CD4-positive, alpha-beta T cell (primary cell): ENCODE measurements around the gene TRPV6. TPM values are rescaled to one million over a fixed set of nuclear protein-coding genes. Genes with fewer than 3 reads are reported as not detected.

Experiments used
- ATAC-seq: fragments of 200-7000 bp; cut with Tn5 transposase; one replicate; pipeline ENCODE4 v1.10.0; 2022; ENCODE audit warnings: mild to moderate bottlenecking; ENCODE audit not compliant: poor library complexity
- CTCF ChIA-PET: fragments of 350-600 bp; sonication (Branson Sonifier 250); formaldehyde crosslinking; loops from one replicate; lab custom pipeline; 2021; ENCODE audit warnings: antibody characterized with exemption, inconsistent platforms; lab: Charles Lee
- POLR2A ChIA-PET: fragments of 350-600 bp; sonication (Branson Sonifier 250); formaldehyde crosslinking; loops from one replicate; lab custom pipeline; 2021; ENCODE audit warnings: antibody characterized with exemption, inconsistent platforms; lab: Charles Lee
- DNase-seq, 14 experiments: peaks; one replicate each; pipeline ENCODE4 v3.0.0-alpha.2; 2013 to 2020; ENCODE audit warnings: mixed read lengths in 2 of 14
- H3K27ac ChIP-seq, 2 donors: one replicate each; pipeline versions ENCODE4 v1.5.1 to v1.7.0; 2013; ENCODE audit warnings: low read length in 2 of 2, low read depth in 1 of 2, mild to moderate bottlenecking in 1 of 2
- H3K27me3 ChIP-seq, 2 experiments: 1 replicate in 1 of 2; 2 replicates in 1 of 2; pipeline versions ENCODE4 v1.6.1 to v1.7.0; 2013; ENCODE audit warnings: low read length in 2 of 2, control low read depth in 1 of 2, mild to moderate bottlenecking in 1 of 2, moderate library complexity in 1 of 2; ENCODE audit not compliant: insufficient read depth in 2 of 2, control insufficient read depth in 1 of 2
- H3K36me3 ChIP-seq: one replicate; pipeline ENCODE4 v1.6.1; 2013; ENCODE audit warnings: low read length, control low read depth; ENCODE audit not compliant: insufficient read depth
- H3K4me1 ChIP-seq: one replicate; pipeline ENCODE4 v1.6.1; 2013; ENCODE audit warnings: low read length, control low read depth; ENCODE audit not compliant: insufficient read depth
- H3K4me3 ChIP-seq: one replicate; pipeline ENCODE4 v1.5.1; 2013; ENCODE audit warnings: mild to moderate bottlenecking, low read length, moderate library complexity
- H3K9me3 ChIP-seq, 2 experiments: 1 replicate in 1 of 2; 2 replicates in 1 of 2; pipeline versions ENCODE4 v1.6.1 to v1.7.0; 2013; ENCODE audit warnings: low read length in 2 of 2, mild to moderate bottlenecking in 2 of 2, control low read depth in 1 of 2, moderate library complexity in 1 of 2; ENCODE audit not compliant: control insufficient read depth in 1 of 2, insufficient read depth in 1 of 2
- H3K27ac Mint-ChIP-seq: one replicate; pipeline ENCODE4 v1.8.0; 2020; ENCODE audit warnings: mixed read lengths
- H3K27me3 Mint-ChIP-seq: one replicate; pipeline ENCODE4 v1.8.0; 2021; ENCODE audit warnings: mixed read lengths
- H3K36me3 Mint-ChIP-seq: one replicate; pipeline ENCODE4 v1.8.0; 2021; ENCODE audit warnings: low read depth, mixed read lengths
- H3K4me1 Mint-ChIP-seq: one replicate; pipeline ENCODE4 v1.8.0; 2021; ENCODE audit warnings: low read depth, mixed read lengths
- H3K4me3 Mint-ChIP-seq: one replicate; pipeline ENCODE4 v1.8.0; 2020; ENCODE audit warnings: mild to moderate bottlenecking, mixed read lengths
- H3K9me3 Mint-ChIP-seq: one replicate; pipeline ENCODE4 v1.8.0; 2020; ENCODE audit warnings: mixed read lengths
- intact Hi-C, 2 experiments: fragments of 100-400 bp; cut with DNase I in 1 of 2; cut with micrococcal nuclease in 1 of 2; formaldehyde crosslinking; loops; one replicate each; pipeline versions ENCODE4 v1.15.1 to v1.9.0; 2023 to 2025; cut with DNase I, micrococcal nuclease
- total RNA-seq, 174 experiments: library from RNA in 2 of 174; stranded (reverse) in 2 of 174; gene quantifications; one replicate each; pipeline ENCODE4 v1.2.3 and lab custom pipeline; 2021 to 2026
- TF ChIP-seq, protein P1 (sequence below): fragments of 200-600 bp; IDR thresholded peaks from one replicate; pipeline ENCODE4 v1.8.0; 2022; ENCODE audit warnings: antibody characterized with exemption, mild to moderate bottlenecking

Gene TRPV6
- total RNA-seq, 2 experiments from 2014 or later = not detected

DNA sequence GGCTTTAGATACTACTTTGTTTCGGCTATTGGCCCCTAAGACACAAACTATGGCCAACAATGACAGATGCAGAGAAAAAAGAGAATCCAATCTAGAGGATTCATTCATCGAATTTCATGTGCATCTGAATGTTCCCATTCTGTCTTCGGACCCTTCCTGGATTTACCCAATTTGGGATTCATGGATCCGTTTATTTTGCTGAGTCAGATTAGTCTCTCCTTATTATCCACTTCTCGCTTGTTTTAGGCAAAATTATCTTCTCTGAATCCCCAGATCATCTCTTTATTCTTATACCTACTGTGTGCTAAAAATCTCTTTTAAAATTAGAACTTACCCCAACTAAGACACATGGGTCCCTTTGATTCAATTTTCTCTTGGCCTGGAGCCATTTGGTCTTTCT, 6.5 kb downstream of the TRPV6 start:
- Mint-ChIP-seq H3K4me1 (no peaks in the 10 kb centered on the region), H3K27ac (no peak overlapping the region), H3K27me3 (peaks cover 5% of the 10 kb centered on the region)

DNA sequence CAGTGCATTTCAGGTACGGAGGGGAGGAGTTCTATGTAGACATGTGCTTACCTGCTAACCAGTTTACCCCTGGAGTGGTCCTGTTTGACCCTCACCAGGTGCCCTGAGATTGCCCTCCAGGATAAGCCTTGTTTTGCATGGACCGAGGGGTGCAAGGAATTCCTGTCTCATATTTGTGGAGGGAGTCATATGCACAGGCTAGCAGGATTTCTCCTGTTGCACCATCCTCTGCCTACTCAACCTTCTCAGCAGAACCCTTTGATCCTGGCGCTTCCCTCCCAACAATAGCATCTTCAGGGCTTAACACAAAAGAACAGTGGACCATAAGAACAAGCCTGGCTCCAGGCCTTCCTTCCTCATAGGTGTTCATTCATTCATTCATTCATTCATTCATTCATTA, 7.2 kb downstream of the TRPV6 start:
- peaks cover 5% of the 10 kb centered on the region for H3K27me3 Mint-ChIP-seq
- no peaks in the 10 kb centered on the region for H3K36me3 ChIP-seq
- no peaks in the 10 kb centered on the region for H3K4me1 Mint-ChIP-seq
- no peaks in the 10 kb centered on the region for H3K9me3 Mint-ChIP-seq
- POLR2A ChIA-PET = no interaction called here
- intact Hi-C loops = no loop called here
- peaks cover 0 to 2% of the 10 kb centered on the region in 2 experiments for H3K9me3 ChIP-seq
- no peak overlapping the region for H3K4me3 ChIP-seq
- CTCF ChIA-PET = no interaction called here
- no peaks in the 10 kb centered on the region for H3K36me3 Mint-ChIP-seq
- no peak overlapping the region for H3K27ac ChIP-seq
- no peak overlapping the region for H3K4me3 Mint-ChIP-seq
- TF ChIP-seq, protein P1, sequence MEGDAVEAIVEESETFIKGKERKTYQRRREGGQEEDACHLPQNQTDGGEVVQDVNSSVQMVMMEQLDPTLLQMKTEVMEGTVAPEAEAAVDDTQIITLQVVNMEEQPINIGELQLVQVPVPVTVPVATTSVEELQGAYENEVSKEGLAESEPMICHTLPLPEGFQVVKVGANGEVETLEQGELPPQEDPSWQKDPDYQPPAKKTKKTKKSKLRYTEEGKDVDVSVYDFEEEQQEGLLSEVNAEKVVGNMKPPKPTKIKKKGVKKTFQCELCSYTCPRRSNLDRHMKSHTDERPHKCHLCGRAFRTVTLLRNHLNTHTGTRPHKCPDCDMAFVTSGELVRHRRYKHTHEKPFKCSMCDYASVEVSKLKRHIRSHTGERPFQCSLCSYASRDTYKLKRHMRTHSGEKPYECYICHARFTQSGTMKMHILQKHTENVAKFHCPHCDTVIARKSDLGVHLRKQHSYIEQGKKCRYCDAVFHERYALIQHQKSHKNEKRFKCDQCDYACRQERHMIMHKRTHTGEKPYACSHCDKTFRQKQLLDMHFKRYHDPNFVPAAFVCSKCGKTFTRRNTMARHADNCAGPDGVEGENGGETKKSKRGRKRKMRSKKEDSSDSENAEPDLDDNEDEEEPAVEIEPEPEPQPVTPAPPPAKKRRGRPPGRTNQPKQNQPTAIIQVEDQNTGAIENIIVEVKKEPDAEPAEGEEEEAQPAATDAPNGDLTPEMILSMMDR = no peak
- ATAC-seq = no peak
- H3K4me1 ChIP-seq = no peaks in the 10 kb centered on the region
- H3K27ac Mint-ChIP-seq = no peak overlapping the region
- no peak for DNase-seq
- H3K27me3 ChIP-seq = no peaks in the 10 kb centered on the region

More for the DNA sequence above, 6.5 kb downstream of the TRPV6 start:
- H3K4me3 ChIP-seq = no peak overlapping the region
- TF ChIP-seq, protein P1 = no peak
- H3K36me3 Mint-ChIP-seq = no peaks in the 10 kb centered on the region
- H3K36me3 ChIP-seq = no peaks in the 10 kb centered on the region
- intact Hi-C loops = no loop called here
- POLR2A ChIA-PET = no interaction called here
- no peak overlapping the region for H3K27ac ChIP-seq
- DNase-seq (no peak), ATAC-seq (no peak)
- CTCF ChIA-PET = no interaction called here
- H3K27me3 ChIP-seq = no peaks in the 10 kb centered on the region
- H3K9me3 Mint-ChIP-seq = no peaks in the 10 kb centered on the region
- no peak overlapping the region for H3K4me3 Mint-ChIP-seq
- H3K4me1 ChIP-seq = no peaks in the 10 kb centered on the region
- no peaks in the 10 kb centered on the region for H3K9me3 ChIP-seq

DNA sequence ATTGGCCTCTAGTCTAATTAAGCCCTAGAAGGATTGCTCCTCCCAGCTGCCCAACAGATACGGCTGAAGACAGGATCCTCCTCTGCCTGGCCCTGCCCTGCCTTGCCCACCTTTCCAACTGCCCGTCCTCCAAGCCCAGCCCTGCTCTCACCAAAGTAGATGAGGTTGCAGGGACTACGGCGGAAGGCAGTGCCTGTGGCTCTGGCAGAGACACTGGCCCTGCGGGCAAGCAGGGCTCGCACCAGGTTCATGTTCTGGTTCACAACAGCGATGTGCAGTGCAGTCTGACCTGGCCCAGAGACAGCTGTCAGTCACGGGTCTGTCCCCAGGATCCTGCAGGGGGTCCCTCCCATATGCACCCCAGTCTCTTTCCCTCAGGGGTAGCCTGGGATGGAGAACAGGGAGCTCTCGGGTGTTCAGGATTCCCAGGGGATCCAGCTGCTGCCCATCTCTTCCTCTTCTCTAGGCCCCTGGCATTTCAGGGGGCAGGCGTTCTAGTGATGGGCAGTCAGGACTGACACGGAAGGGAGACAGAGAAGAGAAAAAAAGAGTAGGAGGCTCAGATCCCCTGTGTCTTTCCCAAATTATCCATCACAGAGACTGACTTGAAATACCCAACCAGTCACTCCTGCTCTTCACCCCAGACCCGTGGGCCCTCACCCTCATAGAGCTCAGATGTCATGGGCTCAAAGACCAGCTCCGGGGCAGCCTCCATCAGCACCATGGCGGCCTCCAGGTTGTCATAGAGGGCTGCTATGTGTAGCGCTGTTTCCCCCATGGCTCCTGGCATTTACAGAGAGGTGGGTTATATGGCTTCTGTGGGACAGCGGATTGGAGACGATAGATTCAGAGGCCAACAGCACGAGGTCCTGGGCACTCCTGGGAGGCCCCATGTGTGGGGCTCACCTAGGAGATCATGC, 8.3 kb downstream of the TRPV6 start:
- peaks cover 5% of the 10 kb centered on the region for H3K27me3 Mint-ChIP-seq
- no peaks in the 10 kb centered on the region for H3K27me3 ChIP-seq
- no peaks in the 10 kb centered on the region for H3K36me3 ChIP-seq
- H3K4me3 Mint-ChIP-seq = no peak overlapping the region
- H3K4me3 ChIP-seq = no peak overlapping the region
- no peak for ATAC-seq
- CTCF ChIA-PET = interaction anchor here (0.6 kb wide), 1 partner anchor 19 kb away, joined by 3 read pairs; no protein-coding TSS in a partner anchor
- peaks cover 0 to 4% of the 10 kb centered on the region in 2 experiments for H3K9me3 ChIP-seq
- H3K36me3 Mint-ChIP-seq = peaks cover 6% of the 10 kb centered on the region
- H3K27ac Mint-ChIP-seq = no peak overlapping the region
- DNase-seq = peak in 1 of 14 experiments; percentile 11
- H3K27ac ChIP-seq = no peak overlapping the region
- TF ChIP-seq, protein P1 = no peak
- no peaks in the 10 kb centered on the region for H3K4me1 ChIP-seq
- intact Hi-C loops = no loop called here
- no peaks in the 10 kb centered on the region for H3K4me1 Mint-ChIP-seq
- no peaks in the 10 kb centered on the region for H3K9me3 Mint-ChIP-seq
- POLR2A ChIA-PET = no interaction called here
